ENCODE data around the gene ID2.

DNA sequence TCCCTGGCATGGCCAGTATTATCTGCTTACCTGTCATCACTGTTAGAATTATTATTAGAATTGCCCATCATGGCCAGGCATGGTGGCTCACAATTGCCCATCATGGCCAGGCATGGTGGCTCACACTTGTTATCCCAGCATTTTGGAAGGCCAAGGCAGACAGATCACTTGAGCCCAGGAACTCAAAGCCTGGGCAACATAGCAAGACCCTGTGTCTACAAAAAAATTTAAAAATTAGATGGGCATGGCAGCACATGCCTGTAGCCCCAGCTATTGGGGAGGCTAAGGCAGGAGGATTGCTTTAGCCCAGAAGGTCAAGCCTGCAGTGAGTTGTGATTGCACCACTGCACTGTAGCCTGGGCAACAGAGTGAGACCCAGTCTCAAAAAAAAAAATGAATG, 27.4 kb upstream of the ID2 start:
- no peak for TF ChIP-seq POLR2A (IDR thresholded peaks at IDR 0.05)
- TF ChIP-seq, protein P1, sequence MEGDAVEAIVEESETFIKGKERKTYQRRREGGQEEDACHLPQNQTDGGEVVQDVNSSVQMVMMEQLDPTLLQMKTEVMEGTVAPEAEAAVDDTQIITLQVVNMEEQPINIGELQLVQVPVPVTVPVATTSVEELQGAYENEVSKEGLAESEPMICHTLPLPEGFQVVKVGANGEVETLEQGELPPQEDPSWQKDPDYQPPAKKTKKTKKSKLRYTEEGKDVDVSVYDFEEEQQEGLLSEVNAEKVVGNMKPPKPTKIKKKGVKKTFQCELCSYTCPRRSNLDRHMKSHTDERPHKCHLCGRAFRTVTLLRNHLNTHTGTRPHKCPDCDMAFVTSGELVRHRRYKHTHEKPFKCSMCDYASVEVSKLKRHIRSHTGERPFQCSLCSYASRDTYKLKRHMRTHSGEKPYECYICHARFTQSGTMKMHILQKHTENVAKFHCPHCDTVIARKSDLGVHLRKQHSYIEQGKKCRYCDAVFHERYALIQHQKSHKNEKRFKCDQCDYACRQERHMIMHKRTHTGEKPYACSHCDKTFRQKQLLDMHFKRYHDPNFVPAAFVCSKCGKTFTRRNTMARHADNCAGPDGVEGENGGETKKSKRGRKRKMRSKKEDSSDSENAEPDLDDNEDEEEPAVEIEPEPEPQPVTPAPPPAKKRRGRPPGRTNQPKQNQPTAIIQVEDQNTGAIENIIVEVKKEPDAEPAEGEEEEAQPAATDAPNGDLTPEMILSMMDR (IDR thresholded peaks at IDR 0.05) = no peak

Data from breast epithelium (tissue), 3 donors.